Stimulated activated CD8-positive, alpha-beta memory T cell treated with anti-CD3 and anti-CD28 coated beads, Interleukin-4, amount 100 ng/mL, for 24 hours (primary cell): ENCODE data around the gene MRPL43.

Experiments used
- DNase-seq: peaks from one replicate; pipeline ENCODE4 v3.0.0-alpha.2; 2020; ENCODE audit warnings: low read depth

Gene MRPL43

GRCh38 chr10:101019440-101019703, 32.1 kb upstream of the MRPL43 start:
- DNase-seq, result no peak

DNA sequence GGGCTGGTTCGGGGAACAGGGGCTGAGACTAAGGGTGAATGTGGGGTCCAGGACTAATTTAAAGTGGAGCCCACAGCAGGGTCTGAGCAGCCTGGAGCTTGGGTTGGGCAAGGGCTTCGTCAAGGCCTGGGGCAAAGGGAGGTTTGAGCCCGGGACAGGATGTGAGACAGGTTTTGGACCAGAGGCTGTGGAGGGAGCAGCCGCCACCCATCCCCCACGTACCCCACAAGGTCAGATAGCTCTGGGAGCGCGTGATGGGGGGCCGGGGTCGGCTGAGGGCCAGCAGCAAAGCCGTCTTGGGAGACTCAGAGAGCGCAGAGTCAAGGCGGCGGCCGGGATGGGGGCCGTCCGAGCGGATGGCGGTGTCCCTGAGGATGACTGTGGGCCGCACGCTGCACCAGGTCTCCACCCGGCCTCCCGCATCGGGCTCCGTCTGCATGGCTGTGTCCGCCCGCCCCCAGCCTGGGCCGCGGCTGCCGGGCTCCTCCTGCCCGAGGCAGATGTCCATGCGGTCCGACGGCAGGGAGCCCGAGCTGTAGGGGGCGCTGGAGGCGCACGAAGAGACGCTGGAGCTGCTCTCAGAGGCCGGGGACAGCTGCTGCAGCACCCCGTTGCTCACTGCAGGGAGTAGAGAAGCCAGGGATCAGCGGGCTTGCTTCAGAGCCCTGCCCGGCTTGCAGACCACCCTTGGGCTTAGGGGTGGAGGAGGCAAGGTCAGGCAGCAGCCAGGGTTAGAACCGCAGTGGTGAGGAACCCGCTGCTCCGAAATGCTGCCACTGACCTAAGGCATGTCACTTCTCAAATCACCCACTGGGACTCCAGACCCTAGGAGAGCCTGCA, 31.5 kb upstream of the MRPL43 start:
- peak; percentile 69 for DNase-seq

- DNase-seq, result no peak
Measured at GRCh38 chr10:101018118-101018599, 30.9 kb upstream of the MRPL43 start.

- DNase-seq, result no peak
Measured at GRCh38 chr10:101016814-101017213, 29.5 kb upstream of the MRPL43 start.

- no peak for DNase-seq
Measured at GRCh38 chr10:101015582-101015973, 28.3 kb upstream of the MRPL43 start.

DNA sequence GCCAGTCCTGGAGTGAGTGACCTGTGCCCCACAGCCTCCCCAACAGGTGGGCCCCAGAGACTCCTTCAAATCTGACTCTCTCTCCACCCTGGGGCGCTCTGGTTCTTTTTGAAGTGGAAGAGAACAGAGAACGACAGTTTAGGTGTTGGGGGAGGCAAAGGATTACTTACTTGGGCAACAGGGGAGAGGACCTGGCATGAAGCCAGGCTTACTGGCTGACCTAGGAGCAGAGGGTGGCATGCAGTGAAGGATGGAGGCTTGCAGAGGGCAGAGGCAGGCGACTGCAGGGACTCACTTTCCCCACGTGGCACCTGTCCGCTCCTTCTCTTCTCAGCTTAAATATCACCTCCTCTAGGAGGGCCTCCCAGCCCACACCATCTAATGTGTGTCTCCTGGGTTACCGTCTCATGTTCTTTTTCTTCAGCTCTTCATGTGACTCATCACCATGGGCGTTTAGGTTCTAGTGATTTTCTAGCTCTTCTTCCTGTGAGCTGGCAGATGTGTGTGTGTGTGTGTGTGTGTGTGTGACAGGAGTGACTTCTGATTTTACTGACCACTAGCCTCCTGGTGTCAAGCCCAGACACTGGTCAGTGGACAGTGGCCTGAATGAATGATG, 27.8 kb upstream of the MRPL43 start:
- no peak for DNase-seq

- DNase-seq, result peak; percentile 65
Measured at GRCh38 chr10:101014230-101014884, 27.1 kb upstream of the MRPL43 start.

- DNase-seq, result no peak
Measured at GRCh38 chr10:101013365-101013825, 26.1 kb upstream of the MRPL43 start.

GRCh38 chr10:101012525-101013364, 25.4 kb upstream of the MRPL43 start:
- DNase-seq, result peak; percentile 64

DNA sequence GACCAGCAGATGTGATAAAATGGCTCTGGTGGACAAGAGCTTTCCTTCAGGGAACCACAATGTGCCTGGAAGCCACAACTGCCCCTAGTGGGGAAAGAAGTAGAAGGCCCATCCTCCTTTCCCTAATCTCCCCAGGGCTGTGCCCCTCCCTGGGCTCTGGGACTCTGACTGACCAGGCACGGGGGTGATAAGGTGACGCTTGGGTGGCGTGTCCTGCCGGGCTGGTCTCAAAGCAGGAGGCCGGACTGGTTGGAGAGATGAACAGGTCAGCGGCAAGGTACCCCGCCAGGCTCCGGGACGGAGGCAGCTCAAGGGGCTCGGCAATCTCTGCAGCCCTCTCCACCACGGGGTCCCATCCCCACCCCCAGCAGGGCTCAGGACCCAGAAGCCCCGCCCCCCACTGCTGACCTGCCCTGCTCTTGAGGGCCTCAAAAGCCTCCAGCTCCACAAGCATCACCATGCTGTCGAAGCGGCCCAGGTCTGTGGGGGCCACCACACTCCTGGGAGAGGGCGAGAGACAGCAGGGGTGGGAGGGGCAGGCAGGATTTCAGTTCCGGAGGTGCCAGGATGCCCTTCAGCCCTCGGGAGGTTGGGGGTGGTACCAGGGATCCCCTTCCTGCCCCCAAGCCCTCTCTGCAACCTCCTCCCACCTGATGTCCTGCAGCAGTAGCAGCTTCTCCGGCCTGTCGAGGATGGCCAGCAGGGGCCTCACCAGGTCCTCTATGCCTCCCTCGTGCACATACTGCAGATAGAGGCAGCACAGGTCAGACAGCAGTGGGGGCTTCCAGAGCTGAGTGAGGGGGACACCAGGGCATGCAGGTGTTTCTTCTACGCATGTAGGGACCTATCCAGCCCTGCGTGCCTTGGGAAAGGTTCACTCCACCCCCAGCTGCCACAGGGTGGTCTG, 24.5 kb upstream of the MRPL43 start:
- DNase-seq, result no peak

- DNase-seq, result no peak
Measured at GRCh38 chr10:101010329-101010728, 23.0 kb upstream of the MRPL43 start.

- no peak for DNase-seq
Measured at GRCh38 chr10:101008823-101009423, 21.6 kb upstream of the MRPL43 start.

DNA sequence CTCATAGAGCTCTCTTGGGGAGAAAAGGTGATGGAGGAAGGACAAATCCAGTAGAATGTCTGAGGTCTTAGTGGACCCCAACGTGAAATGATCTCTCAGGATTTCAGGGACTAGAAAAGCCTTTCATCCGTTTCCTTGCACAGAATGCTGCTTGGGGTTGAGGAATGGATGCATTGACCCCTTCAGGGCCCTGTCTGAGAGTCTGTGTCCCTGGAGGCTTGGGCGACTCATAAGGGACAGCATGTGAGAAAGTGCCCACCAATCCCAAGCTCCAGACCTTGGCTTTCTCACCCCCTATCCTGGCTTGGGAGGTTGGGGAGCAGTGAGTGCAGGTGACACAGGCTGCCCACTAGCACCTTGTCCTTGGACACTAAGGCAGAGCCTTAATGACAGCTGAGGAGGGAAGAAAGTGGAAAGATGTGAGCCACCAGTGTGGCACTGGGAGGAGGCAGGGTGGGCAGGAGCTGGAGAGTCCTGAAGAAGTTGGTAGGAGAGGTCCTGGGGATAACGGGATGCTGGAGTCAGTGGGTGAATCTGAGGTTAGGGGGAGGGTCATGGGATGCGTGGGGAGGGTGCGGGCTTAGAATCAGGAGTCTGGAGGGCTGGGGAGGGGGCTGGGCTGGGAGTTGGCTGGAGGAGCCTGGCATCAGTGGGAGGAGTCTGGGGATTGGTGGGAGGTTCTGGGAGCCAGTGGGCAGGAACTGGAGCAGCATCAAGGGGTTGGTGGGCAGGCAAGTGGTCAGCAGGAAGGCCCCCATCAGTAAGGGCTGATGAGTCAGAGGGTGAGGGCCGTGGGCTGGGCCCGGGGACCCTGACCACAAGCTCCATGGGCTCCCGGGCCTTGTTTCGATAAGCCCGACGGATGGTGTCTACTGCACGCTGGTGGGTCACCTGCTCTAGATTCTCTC, 20.9 kb upstream of the MRPL43 start:
- no peak for DNase-seq

GRCh38 chr10:101007099-101007711, 19.9 kb upstream of the MRPL43 start:
- DNase-seq, result no peak

DNA sequence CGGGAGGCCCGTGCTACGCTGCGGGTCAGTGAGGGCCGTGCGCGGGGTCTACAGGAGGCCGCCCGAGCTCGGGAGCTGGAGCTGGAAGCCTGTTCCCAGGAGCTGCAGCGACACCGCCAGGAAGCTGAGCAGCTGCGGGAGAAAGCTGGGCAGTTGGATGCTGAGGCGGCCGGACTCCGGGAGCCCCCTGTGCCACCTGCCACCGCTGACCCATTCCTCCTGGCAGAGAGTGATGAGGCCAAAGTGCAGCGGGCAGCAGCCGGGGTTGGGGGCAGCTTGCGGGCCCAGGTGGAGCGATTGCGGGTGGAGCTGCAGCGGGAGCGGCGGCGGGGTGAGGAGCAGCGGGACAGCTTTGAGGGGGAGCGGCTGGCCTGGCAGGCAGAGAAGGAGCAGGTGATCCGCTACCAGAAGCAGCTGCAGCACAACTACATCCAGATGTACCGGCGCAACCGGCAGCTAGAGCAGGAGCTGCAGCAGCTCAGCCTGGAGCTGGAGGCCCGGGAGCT, 19.3 kb upstream of the MRPL43 start:
- no peak for DNase-seq

DNA sequence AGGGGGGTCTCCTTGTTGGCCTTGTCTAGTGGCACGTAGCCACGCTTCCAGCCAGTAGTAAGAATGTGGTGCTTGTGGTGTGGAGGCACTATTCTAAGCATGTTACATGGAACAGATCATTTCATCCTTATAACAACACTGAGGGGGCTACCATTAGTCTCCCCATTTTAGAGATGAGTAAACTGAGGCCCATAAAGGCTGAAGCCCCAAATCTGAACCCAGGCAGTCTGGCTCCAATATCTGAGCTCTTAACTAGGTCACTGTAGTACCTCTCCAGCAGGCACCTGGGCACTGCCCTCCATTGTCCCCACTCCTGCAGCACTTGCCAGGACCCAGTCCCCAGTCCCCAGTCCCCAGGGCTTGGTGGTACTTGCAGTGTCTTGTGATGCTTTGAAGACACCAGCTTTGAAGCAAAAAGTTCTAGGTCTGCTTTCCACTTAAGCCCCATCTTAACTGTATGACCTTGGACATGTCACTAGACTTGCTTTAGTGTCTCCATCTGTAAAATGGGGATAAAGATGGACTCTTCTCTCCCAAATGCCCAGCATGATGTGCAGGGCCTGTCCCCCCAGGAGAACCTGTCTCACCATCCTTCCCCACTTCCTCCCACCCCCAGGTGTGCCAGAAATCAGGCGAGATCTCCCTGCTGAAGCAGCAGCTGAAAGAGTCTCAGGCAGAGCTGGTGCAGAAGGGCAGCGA, 18.7 kb upstream of the MRPL43 start:
- no peak for DNase-seq

- no peak for DNase-seq
Measured at GRCh38 chr10:101005361-101005760, 18.1 kb upstream of the MRPL43 start.

GRCh38 chr10:101003639-101004206, 16.4 kb upstream of the MRPL43 start:
- no peak for DNase-seq
